Left hindlimb (tissue), 1 donor: ENCODE measurements around the gene PRRG1.
A peak's percentile ranks its signal among the peaks of the same experiment; 100 is the strongest.
"Not testable (repeated sequence)": the region's sequence is repeated elsewhere in the genome, so short reads cannot be mapped to it uniquely, and the experiment has no call there.

Experiments
- DNase-seq: peaks from one replicate; pipeline ENCODE4 v3.0.0-alpha.2; 2018

Gene PRRG1

GRCh38 chrX:37349221-37350033, at the start of gene PRRG1:
TSS of gene PRRG1 (plus strand) at chrX:37349364. CDS start at chrX:37406250, 56,886 bp downstream.
- peak; percentile 88 for DNase-seq

DNA sequence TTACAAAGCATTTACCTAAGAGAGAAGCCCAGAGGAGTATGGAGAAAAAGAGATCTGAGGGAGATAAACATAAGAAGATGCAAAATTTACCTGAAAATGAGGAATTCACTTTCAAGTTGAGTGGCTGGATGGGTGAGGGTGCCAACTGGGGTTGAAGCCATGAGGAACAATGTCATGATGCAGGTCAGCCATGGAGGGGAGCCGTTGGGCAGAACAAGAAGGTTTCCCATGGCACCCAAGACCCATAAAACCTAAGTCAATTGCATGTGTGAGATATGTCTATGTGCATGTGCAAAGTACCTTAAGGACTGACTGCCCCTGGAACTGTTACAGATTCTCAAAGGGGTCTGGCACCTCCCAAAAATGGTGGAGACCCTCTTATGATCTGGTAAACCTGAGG, 46.6 kb upstream of the PRRG1 start:
- DNase-seq, result no peak

DNA sequence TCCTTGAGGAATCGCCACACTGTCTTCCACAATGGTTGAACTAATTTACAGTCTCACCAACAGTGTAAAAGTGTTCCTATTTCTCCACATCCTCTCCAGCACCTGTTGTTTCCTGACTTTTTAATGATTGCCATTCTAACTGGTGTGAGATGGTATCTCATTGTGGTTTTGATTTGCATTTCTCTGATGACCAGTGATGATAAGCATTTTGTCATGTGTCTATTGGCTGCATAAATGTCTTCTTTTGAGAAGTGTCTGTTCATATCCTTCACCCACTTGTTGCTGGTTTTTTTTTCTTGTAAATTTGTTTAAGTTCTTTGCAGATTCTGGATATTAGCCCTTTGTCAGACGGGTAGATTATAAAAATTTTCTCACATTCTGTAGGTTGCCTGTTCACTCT, 43.9 kb upstream of the PRRG1 start:
- DNase-seq, result not testable (repeated sequence)

DNA sequence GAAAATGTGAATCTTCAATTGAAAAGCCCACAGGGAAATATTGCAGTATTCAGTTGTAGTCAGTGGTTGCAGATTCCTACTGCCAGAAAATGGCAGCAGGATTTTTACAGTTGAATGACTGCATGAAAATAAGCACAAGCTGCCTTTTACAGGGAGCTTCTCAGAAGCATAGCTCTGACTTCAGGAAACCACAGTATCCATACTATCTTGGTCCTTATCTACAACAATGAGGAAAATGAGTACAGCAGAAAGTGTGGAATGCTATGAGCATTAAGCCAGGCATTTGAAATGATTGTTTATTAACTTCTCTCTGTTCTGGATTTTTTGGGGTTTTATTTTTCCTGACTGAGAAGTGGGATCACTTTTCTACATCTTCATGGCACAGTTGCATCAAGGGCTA, 34.6 kb upstream of the PRRG1 start:
- DNase-seq, result no peak

DNA sequence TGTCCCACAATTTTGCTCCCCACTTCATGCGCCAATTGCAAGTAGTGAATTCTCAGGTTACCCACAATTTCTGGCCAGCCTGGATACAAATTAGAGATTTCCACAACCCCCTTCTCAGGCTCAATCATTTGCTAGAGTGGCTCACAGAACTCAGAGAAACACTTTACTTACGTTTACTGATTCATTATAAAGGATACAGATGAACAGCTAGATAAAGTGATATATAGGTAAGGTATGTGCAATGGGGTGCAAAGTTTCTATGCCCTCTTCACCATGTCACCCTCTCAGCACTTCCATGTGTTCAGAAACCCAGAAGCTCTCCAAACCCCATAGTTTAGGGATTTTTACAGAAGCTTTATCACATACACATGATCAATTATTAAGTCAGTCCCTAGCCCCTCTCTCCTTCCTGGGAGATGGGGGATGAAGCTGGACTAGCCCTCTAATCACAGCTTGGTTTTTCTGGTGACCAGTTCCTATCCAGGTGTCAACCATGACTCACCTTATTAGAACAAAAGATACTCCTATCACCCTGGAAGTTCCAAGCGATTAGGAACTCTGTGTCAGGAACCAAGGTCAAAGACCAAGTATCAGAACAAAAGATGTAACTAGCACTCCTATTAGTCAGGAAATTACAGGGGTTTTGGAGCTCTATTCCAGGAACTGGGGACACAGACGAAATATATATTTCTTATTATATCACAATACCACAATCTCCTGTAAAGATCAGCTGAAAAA, 33.5 kb upstream of the PRRG1 start:
- no peak for DNase-seq

- DNase-seq, result no peak
Measured at GRCh38 chrX:37320541-37321203, 28.5 kb upstream of the PRRG1 start.

GRCh38 chrX:37330642-37331041, 18.5 kb upstream of the PRRG1 start:
- no peak for DNase-seq

DNA sequence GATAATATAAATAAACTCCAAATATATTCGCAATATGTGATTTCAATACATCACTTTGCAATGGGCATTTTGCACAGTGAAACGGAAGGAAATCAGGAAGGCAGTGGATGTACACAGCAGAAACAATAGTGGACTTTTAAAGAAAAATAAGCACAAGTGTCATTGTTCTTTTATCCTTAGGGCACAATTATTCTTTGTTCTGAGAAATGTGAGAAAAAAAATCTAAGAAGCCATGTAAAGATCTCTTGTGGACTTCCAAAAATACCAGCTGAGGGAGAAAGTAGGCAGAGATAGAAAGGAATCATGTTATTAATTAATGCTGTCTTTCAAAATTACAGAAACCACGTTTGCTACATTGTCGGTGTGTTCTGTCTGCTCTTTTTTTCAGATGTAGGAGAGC, 17.6 kb upstream of the PRRG1 start:
- DNase-seq, result no peak

GRCh38 chrX:37332055-37332454, 17.1 kb upstream of the PRRG1 start:
- no peak for DNase-seq

- no peak for DNase-seq
Measured at GRCh38 chrX:37332987-37333658, 16.0 kb upstream of the PRRG1 start.

- DNase-seq, result no peak
Measured at GRCh38 chrX:37347420-37347819, 1.7 kb upstream of the PRRG1 start.

GRCh38 chrX:37348231-37348970, 763 bp upstream of the PRRG1 start:
- DNase-seq, result no peak

- DNase-seq, result no peak
Measured at GRCh38 chrX:37348971-37349220, 268 bp upstream of the PRRG1 start.

DNA sequence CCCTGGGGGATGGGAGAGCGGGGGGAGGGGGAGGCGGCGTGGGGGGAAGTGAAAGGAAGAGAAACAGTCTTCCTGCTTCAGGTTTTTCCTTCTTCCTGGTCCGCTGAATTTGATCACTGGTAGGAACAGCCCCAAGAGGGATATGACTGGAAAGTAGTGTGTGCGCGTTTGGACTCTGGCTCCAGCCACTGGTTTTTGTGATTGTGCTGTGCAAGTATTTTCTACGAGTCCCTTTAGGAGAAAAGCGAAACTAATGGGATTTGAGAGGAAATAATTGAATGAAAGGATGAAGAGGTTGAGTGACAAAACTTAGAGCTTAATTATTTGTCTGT, 836 bp downstream of the PRRG1 start:
- no peak for DNase-seq

DNA sequence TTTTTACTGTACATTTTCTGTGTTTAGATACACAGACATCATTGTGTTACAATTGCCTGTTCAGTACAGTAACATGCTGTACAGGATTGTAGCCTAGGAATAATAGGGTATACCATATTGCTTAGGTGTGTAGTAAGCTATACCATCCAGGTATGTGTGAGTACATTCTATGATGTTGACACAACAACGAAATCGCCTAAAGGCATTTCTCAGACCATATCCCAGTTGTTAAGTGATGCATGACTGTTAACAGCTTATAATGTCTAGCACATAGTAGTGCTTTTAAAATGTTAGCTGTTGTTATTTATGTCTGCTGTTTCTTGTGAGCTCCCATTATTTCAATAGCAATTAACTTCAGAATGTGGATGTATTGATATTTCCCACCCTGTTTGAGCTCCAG, 4.5 kb downstream of the PRRG1 start:
- no peak for DNase-seq

DNA sequence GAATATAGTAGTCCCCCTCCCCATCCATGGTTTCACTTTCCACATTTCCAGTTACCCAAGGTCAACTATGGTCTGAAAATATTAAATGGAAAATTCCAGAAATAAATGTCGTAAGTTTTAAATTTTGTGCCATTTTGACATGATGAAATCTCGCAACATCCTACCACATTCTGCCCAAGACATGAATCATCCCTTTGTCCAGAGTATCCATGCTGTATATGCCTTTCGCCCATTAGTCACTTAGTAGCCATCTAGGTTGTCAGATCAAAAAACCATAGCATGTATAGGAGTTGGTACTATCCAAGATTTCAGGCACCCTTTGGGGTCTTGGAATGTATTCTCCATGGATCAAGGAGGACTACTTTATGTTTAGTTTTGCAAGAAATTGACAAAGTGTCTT, 8.3 kb downstream of the PRRG1 start:
- DNase-seq, result no peak

- DNase-seq, result no peak
Measured at GRCh38 chrX:37361596-37361995, 12.4 kb downstream of the PRRG1 start.

DNA sequence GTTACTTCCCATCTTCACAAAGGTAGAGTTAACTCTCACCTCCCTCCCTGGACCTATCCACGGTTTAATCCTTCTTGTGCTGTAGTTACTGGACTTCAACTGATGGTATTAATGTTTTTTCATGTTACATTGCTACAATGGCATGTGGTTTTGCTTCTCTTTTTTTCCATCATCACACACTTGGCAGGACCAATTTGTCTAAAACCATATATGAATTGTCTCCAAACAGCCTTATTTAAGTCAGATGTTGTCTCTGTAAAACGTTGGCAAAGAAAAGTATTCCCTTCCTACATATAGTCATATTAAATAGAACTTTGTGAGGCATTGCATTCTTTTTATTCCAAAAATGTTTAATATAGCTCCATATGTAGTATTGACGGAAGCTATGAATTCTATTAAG, 15.5 kb downstream of the PRRG1 start:
- DNase-seq, result no peak

DNA sequence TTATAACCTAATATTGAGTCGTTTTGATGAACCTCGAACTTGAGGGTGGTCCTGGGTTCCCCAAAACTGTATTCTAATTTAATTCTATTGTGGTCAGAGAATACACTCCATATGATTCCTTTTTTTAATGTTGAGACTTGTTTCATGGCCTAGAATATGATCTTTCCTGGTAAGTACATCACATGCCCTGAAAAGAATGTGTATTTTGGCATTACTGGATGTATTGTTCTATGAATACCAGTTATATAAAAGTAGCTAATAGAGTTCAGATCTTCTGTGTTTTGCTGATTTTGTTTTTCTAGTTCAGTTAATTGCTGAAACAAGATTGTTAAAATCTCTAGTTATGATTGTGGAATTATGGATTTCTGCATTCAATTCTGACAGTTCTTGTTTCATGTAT, 18.8 kb downstream of the PRRG1 start:
- no peak for DNase-seq

DNA sequence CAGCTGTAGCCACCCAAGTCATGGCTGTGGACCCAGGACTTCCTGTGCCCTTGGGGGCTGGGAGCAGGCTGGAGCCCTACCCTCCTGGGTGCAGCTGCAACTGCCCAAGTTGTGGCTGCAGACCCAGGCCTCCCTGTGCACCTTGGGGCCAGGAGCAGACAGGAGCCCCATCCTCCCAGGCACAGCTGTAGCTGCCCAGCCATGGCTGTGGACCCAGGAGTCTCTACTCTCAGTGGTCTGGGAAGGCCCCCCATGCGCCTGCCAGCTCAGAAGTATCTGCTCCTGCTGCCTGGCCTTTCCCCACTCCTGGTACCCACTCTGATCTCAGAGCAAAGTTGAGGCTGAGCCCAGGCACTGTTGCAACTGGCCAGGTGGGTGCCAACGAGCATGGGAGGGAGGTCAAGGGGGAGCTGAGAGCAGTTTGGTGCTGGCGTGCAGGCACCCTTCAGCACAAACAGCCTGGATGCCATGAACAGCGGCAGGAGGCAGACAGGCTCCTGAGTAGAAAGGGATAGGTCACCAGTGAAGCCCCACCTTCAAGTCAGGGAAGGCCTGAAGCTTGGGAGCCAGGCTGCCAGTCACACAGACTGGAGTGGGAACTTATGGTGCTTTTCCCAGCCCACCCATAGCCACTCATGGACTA, 21.5 kb downstream of the PRRG1 start:
- no peak for DNase-seq

DNA sequence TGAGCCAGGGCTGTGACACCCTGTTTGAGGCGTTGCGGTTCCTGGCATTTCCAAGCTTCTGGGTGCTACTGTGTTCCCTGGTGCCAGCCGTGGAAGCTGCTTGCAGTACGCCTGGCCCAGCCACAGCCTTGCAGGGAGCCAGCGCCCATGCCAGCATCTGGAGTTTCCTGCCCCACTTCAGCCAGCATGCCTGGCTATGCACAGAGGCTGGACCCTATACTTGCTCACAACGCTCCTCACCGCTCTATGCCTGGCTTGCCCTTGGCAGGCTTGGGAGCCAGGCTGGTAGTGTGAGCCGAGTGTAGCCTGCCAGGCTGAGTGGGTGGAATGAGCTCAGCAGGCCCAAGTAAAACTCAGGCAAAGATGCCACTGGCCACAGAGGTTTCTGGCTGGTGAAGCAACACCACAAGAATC, 22.4 kb downstream of the PRRG1 start:
- no peak for DNase-seq

DNA sequence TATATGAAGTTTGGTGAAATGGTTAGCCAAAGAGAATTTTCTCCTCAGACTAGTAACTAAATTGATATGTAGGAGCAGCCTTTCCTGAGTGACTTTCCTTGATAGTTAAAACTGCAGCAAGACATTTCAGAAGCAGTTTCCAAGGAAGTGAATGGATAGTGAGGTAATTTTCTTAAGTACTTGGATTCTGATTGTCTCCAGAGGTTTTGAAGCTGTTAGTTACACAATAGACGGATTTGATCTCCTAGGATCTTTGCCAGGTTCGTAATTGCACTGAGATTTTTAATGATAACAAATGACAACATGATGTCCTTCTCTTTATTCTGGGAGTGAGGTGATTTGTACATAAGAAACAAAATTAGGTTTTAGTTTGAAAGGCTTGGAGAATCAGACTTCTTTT, 29.2 kb downstream of the PRRG1 start:
- no peak for DNase-seq

DNA sequence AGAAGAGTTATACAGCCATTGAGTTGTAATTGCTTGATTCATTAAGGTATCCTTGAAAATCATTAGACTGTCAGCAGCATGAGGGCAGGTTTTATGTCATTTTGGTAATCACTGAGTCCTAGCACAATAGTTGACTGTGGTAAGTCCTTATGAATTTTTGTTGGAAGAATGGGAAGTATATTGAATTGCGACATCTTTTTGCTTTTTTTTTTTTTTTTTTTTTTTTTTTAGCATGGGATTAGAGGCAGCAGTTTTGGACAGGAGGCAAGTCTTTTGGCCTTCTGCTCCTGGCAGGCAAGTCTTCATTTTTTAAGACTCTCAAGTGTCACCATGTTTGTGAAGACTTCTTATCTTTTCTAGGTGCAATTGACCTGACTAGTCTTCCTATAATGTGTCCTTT, 29.7 kb downstream of the PRRG1 start:
- DNase-seq, result no peak
